OCI-LY7 (cell line): ENCODE measurements around the gene SLC35B4.

Experiments
- CTCF ChIP-seq: fragments of 200-600 bp; sonication (generic); conservative IDR thresholded peaks from 2 replicates; pipeline ENCODE4 v1.5.1; 2014; ENCODE audit warnings: mild to moderate bottlenecking, antibody characterized with exemption, low read length, moderate library complexity, mixed read lengths
- EZH2phosphoT487 ChIP-seq: fragments of 200-600 bp; sonication (generic); IDR thresholded peaks from 2 replicates; pipeline ENCODE4 v1.6.1; 2018; ENCODE audit warnings: low read depth, borderline replicate concordance, mild to moderate bottlenecking, mixed run types, antibody characterized with exemption, low read length, moderate library complexity, mixed read lengths

GRCh38 chr7:134332892-134333291 lies 16.2 kb upstream of the SLC35B4 start:
- no peak for TF ChIP-seq CTCF
- TF ChIP-seq EZH2phosphoT487 = no peak
